Kidney epithelial cell (primary cell): Measurements from ENCODE around the gene CEP162. TPM values are rescaled to one million over a fixed set of nuclear protein-coding genes. Genes with fewer than 3 reads are reported as not detected.

Experiments
- DNase-seq: peaks from one replicate; pipeline ENCODE4 v3.0.0-alpha.2; 2010; ENCODE audit warnings: low read depth
- H3K27me3 ChIP-seq: 2 replicates; pipeline ENCODE4 v1.6.0; 2011; ENCODE audit warnings: low read length; ENCODE audit not compliant: control insufficient read depth, insufficient read depth
- H3K36me3 ChIP-seq: 2 replicates; pipeline ENCODE4 v1.5.1; 2011; ENCODE audit warnings: low read length; ENCODE audit not compliant: control insufficient read depth, insufficient read depth
- H3K4me3 ChIP-seq: 2 replicates; pipeline ENCODE4 v1.5.1; 2011; ENCODE audit warnings: low read depth, mild to moderate bottlenecking, control low read depth, low read length
- total RNA-seq: library from RNA; depleted of rRNA; stranded (reverse); fragments of >200 nt; gene quantifications from 2 replicates; pipeline ENCODE4 v1.2.3, GENCODE V29; 2015
- TF ChIP-seq, protein P1 (sequence below): IDR thresholded peaks from 2 replicates; pipeline ENCODE4 v1.5.1; 2011; ENCODE audit warnings: mild to moderate bottlenecking, moderate library complexity, low read length, control low read depth, inconsistent platforms; ENCODE audit not compliant: insufficient read depth, poor library complexity, severe bottlenecking

The CEP162 gene
- total RNA-seq, 1 donor from 2014 or later = 6.3 TPM

DNA sequence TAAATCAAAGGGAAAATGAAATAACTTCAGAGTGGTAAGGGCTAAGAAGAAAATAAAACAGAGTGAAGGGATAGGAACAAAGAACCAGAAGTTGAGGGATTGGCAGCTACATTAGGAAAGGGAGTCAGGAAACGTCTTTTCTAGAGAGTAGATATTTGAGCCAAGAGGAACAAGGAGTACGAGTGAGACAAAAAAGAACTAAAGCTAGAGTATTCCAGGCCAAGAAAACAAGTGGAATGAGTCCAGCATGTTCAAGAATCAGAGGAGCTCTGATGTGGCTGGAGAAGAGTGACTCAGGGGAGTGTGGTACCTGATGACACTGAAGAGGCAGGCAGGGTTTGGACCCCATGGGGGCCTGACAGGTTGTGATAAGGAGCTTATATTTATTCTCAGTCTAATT is 66.3 kb downstream of the CEP162 start:
- TF ChIP-seq, protein P1, sequence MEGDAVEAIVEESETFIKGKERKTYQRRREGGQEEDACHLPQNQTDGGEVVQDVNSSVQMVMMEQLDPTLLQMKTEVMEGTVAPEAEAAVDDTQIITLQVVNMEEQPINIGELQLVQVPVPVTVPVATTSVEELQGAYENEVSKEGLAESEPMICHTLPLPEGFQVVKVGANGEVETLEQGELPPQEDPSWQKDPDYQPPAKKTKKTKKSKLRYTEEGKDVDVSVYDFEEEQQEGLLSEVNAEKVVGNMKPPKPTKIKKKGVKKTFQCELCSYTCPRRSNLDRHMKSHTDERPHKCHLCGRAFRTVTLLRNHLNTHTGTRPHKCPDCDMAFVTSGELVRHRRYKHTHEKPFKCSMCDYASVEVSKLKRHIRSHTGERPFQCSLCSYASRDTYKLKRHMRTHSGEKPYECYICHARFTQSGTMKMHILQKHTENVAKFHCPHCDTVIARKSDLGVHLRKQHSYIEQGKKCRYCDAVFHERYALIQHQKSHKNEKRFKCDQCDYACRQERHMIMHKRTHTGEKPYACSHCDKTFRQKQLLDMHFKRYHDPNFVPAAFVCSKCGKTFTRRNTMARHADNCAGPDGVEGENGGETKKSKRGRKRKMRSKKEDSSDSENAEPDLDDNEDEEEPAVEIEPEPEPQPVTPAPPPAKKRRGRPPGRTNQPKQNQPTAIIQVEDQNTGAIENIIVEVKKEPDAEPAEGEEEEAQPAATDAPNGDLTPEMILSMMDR = no peak
- Histone ChIP-seq H3K4me3 (no peak overlapping the region), H3K27me3 (no peaks in the 10 kb centered on the region), H3K36me3 (no peaks in the 10 kb centered on the region)
- no peak for DNase-seq

DNA sequence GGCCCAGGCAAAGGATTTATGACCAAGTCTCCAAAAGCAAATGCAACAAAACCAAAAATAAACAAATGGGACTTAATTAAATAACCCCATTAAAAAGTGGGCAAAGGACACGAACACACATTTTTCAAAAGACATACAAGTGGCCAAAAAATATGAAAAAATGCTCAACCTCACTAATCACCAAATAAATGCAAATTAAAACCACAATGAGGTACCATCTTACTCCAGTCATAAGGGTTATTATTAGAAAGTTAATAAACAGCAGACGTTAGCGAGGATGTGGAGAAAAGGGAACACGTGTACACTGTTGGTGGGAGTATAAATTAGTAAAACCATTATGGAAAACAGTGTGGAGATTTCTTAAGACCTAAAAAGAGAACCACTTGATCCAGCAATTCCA is 71.1 kb downstream of the CEP162 start:
- Histone ChIP-seq H3K4me3 (no peak overlapping the region), H3K27me3 (no peaks in the 10 kb centered on the region), H3K36me3 (no peaks in the 10 kb centered on the region)
- DNase-seq = no peak
- TF ChIP-seq, protein P1 = no peak

DNA sequence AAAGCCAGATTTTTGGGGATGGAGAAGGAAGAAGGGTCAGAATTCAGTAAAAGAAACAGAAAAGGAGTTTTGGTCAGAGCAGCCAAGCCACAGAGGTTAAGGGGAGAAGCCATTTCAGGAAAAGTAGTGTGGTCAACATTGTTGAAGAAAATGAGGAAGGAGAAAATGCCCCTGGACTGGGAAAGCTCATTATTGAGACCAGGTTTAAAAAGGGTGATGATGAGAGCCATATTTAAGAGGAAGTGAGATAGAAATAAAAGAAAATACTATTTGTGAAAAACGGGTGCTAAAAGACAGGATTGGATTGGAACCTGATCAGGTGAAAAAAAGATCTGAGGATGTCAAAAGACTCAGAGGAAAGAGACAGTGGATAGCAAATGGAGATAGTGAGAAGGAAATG is 75.8 kb downstream of the CEP162 start:
- no peak overlapping the region for H3K4me3 ChIP-seq
- no peaks in the 10 kb centered on the region for H3K36me3 ChIP-seq
- DNase-seq = no peak
- TF ChIP-seq, protein P1 = no peak
- H3K27me3 ChIP-seq = no peaks in the 10 kb centered on the region

DNA sequence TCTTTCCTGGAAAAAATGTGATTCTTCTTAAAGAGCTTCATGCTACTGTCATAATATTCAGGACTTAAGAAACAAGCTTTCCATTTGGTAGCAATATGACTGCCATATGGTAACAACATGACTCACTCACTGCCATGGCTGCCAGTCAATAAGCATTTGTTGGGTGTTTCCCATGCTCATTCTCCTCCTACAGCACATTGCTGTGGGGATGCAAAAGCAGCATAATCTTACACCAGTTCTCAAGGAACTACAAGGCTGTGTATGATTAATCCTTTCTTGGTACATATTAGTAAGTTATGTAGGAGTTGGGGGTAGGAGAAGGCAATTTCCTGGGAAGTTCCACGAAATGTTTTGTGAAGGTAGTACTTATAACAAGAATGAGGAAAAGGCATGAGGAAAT is 76.7 kb downstream of the CEP162 start:
- Histone ChIP-seq H3K4me3 (no peak overlapping the region), H3K27me3 (no peaks in the 10 kb centered on the region), H3K36me3 (no peaks in the 10 kb centered on the region)
- DNase-seq = peak; percentile 1
- TF ChIP-seq, protein P1 = no peak

DNA sequence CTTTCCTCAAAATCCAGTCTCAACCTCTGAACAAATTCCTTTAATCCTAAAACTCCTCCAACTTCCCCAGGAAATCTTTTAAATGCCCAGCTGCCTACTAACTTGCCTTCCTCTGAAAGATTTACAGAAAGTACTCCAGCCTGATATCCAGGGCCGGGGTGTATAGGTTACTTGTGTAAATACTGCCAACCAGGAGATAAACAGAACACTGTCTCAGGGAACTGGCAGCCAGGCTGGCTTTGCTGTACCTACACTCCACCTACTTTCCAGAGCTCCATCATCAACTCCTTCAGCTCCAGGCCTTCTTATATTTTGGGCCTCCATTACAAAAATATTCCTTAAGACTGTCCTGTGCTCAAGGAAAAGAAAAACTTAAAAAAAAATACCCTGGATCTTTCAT is 85.9 kb downstream of the CEP162 start:
- DNase-seq = no peak
- Histone ChIP-seq H3K36me3 (no peaks in the 10 kb centered on the region), H3K4me3 (no peak overlapping the region), H3K27me3 (no peaks in the 10 kb centered on the region)
- TF ChIP-seq, protein P1 = no peak

DNA sequence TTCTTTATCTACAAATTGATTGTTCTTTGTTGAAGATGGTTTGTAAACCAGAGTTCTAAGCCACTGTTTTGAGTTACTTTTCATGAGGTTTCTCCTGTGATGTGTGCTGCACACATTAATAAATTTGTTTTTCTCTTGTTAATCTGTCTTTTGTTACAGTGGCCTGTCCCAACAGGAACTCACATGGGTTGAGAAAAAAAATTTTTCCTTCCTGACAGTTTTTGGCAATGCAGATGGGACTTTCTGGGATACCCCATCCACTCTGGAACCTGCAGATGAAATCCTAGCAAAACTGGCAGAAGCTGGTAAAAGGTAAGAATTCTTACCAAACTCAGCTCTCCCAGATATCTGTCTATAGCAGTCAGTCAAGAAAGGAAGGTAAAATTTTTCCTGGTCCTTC is 88.1 kb downstream of the CEP162 start:
- Histone ChIP-seq H3K4me3 (no peak overlapping the region), H3K27me3 (no peaks in the 10 kb centered on the region), H3K36me3 (no peaks in the 10 kb centered on the region)
- TF ChIP-seq, protein P1 = no peak
- DNase-seq = no peak
